ENCODE results near the gene SDK1.

GRCh38 chr7:4066206-4066605 lies 765.2 kb downstream of the SDK1 start:
- TF ChIP-seq CTCF (IDR thresholded peaks at IDR 0.05), result no peak
- no peak for TF ChIP-seq TP53 (CRISPR knock-in tag; IDR thresholded peaks at IDR 0.05)
- TF ChIP-seq RAD21 (conservative IDR thresholded peaks at IDR 0.05 in 1 of 2, IDR thresholded peaks at IDR 0.05 in 1 of 2), result no peak
- TF ChIP-seq JUNB (IDR thresholded peaks at IDR 0.05), result no peak
- no peak for TF ChIP-seq POLR2AphosphoS2 (conservative IDR thresholded peaks at IDR 0.05; ENCODE audit: low read length)
- TF ChIP-seq MYC (IDR thresholded peaks at IDR 0.05; ENCODE audit: borderline replicate concordance, low read length), result no peak

Measured in A549 (cell line).